ENCODE data around the gene PSMG2. TPM values are rescaled to one million over a fixed set of nuclear protein-coding genes. Genes with fewer than 3 reads are reported as not detected.

PSMG2 gene
- total and polyA plus RNA-seq, 4 experiments from 2014 or later = 59.7 to 139 (median 90.6) TPM

DNA sequence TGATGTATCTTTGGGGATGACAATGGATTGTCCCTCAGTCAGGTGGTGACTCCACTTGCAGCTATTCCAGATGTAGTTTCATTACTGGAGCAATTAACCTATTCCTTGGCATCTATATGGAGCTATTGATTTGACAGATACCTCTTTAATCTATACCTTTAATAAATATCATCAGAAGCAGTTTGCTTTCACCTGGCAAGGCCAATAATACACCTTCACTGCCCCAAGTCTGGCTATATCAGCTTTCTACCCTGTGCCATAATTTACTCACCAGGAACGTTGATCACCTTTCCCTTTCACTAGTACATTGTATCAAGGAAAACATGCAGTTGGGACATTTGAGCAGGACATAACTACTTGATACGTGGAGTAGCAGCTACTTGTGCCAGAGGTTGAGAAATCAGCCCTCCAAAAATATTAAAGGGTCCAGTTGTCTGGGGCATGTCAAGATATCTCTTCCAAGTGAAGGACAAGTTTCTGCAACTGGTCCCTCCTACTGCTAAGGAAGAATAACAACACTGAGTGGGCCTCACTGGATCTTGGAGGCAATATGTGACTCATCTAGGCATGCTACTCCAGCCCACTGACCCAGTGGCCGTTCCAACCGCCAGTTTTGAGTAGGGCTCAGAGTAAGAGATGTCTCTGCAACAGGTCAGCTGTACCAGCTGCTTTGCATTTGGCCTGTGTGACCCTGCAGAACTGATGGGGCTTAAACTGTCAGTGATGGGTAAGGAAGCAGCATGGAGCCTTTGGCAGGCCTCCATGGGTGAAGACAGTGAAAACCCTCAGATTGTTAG is 67.0 kb downstream of the PSMG2 start:
- no peak overlapping the region for H3K4me3 ChIP-seq (ENCODE audit: low read length in 2 of 2)
- no peaks in the 10 kb centered on the region for H3K9me3 ChIP-seq (ENCODE audit: control insufficient read depth in 1 of 2, low read length in 2 of 2)
- H3K4me1 ChIP-seq (ENCODE audit: insufficient read depth, low read length) = peaks cover 5% of the 10 kb centered on the region
- intact Hi-C loops (cut with micrococcal nuclease) = no loop called here
- H3K36me3 ChIP-seq (ENCODE audit: insufficient read depth, low read length) = no peaks in the 10 kb centered on the region
- Mint-ChIP-seq H3K4me3 (no peak overlapping the region), H3K36me3 (no peaks in the 10 kb centered on the region), H3K27me3 (no peaks in the 10 kb centered on the region), H3K9me3 (no peaks in the 10 kb centered on the region), H3K4me1 (peaks cover 3 to 16% (median 5%) of the 10 kb centered on the region in 4 donors), H3K27ac (no peak overlapping the region)
- POLR2A ChIA-PET (ENCODE audit: partially characterized antibody) = interaction anchor here (1.0 kb wide), 1 partner anchor 11 kb away, joined by 3 read pairs; no protein-coding TSS in a partner anchor
- no peak for DNase-seq
- CTCF ChIA-PET (ENCODE audit: partially characterized antibody) = no interaction called here
- no peak overlapping the region for H3K27ac ChIP-seq (ENCODE audit: low read depth, low read length)
- H3K27me3 ChIP-seq (ENCODE audit: insufficient read depth, low read length) = no peaks in the 10 kb centered on the region

DNA sequence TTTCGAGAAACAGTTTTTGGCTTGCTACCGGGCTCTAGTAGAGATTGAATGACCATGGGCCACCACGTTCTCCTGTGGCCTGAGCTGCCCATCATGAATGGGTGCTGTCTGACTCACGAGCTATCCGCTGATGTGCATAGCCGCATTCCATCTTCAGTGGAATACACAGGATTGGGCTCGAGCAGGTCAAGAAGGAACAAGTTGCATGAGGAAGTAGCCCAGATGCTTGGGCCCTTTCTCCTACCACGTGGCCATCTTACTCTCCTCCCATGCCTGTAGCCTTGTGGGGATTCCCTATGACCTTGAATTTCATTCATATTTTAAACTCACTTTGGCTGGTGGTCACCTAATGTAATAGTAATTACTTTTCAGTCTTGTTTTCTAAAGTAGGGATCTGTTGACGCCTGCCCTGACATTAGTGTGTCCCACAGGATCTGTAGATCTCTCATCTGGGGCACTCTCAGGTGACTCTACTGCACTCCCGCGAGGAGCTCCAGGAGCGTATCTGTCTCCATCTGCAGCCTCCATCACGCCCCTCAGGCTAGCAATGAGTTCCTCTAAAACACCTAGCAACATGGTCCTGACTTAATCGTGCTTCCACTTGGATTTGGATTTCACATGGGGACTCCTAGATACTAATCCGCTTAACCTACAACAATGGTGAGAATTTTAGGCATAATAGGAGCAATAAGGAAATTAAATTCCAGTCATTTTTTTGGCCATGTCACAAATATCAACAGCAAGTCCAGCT is 67.8 kb downstream of the PSMG2 start:
- H3K27ac Mint-ChIP-seq = no peak overlapping the region
- H3K9me3 Mint-ChIP-seq = no peaks in the 10 kb centered on the region
- DNase-seq = no peak
- Histone ChIP-seq H3K4me3 (ENCODE audit: low read length in 2 of 2) (no peak overlapping the region), H3K4me1 (ENCODE audit: insufficient read depth, low read length) (peaks cover 5% of the 10 kb centered on the region), H3K36me3 (ENCODE audit: insufficient read depth, low read length) (no peaks in the 10 kb centered on the region), H3K27ac (ENCODE audit: low read depth, low read length) (no peak overlapping the region), H3K27me3 (ENCODE audit: insufficient read depth, low read length) (no peaks in the 10 kb centered on the region), H3K9me3 (ENCODE audit: control insufficient read depth in 1 of 2, low read length in 2 of 2) (no peaks in the 10 kb centered on the region)
- peaks cover 3 to 17% (median 8%) of the 10 kb centered on the region in 4 donors for H3K4me1 Mint-ChIP-seq
- intact Hi-C loops (cut with micrococcal nuclease) = no loop called here
- ChIA-PET CTCF (ENCODE audit: partially characterized antibody) (interaction anchor here (0.8 kb wide), 1 partner anchor 164 kb away, joined by 3 read pairs; no protein-coding TSS in a partner anchor), POLR2A (ENCODE audit: partially characterized antibody) (no interaction called here)
- H3K4me3 Mint-ChIP-seq = no peak overlapping the region
- H3K36me3 Mint-ChIP-seq = peaks cover 0 to 3% of the 10 kb centered on the region in 2 donors
- H3K27me3 Mint-ChIP-seq = no peaks in the 10 kb centered on the region

DNA sequence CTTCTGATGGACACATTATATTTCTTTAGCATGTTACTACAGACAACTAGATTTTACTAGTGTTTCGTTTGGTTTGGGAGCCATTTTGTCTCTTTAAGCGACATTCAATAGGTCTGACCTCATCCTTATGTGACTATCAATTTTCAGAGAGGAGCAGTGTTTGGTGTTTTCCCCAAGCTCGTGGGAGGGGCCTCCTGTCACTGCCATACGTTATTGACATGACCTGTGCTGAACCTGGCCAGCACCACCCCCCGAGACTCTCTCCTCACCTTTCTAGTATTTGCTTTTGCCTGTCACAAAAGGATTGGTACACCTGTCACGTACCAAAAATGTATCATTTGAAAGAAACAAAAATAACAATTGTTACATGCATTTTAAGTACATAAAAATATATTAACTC is 69.3 kb downstream of the PSMG2 start:
- peak overlapping the region in 1 of 8 donors; percentile 11 for H3K4me3 Mint-ChIP-seq
- CTCF ChIA-PET (ENCODE audit: partially characterized antibody) = no interaction called here
- DNase-seq = no peak

DNA sequence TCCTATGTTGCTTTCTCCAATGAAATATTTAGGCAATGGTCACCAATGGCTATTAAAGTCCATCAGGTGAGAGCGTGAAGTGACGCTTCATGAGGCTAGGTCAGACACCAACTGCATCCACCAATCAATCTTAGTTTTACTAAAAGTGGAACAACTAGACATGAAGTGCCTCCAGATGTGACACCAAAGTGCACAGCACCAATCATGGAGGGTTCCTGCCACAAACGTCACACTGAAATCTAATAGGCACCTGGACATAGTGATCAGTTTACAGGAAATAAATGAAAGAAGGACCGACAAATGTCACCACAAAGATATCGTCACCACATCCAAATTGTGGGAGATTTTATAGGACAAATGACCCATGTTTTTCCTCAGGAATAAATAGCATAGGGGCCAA is 70.5 kb downstream of the PSMG2 start:
- POLR2A ChIA-PET (ENCODE audit: partially characterized antibody) = no interaction called here
- peaks cover 5% of the 10 kb centered on the region for H3K4me1 ChIP-seq (ENCODE audit: insufficient read depth, low read length)
- CTCF ChIA-PET (ENCODE audit: partially characterized antibody) = no interaction called here
- H3K4me3 Mint-ChIP-seq = peak overlapping the region in 1 of 8 donors; percentile 31
- H3K9me3 Mint-ChIP-seq = peaks cover 0 to 7% (median 3%) of the 10 kb centered on the region in 8 donors
- peaks cover 0 to 6% of the 10 kb centered on the region in 2 donors for H3K36me3 Mint-ChIP-seq
- no peaks in the 10 kb centered on the region for H3K9me3 ChIP-seq (ENCODE audit: control insufficient read depth in 1 of 2, low read length in 2 of 2)
- H3K27me3 ChIP-seq (ENCODE audit: insufficient read depth, low read length) = no peaks in the 10 kb centered on the region
- no peaks in the 10 kb centered on the region for H3K27me3 Mint-ChIP-seq
- no peak overlapping the region for H3K27ac Mint-ChIP-seq
- peaks cover 3 to 17% (median 9%) of the 10 kb centered on the region in 4 donors for H3K4me1 Mint-ChIP-seq
- H3K27ac ChIP-seq (ENCODE audit: low read depth, low read length) = no peak overlapping the region
- intact Hi-C loops (cut with micrococcal nuclease) = no loop called here
- H3K36me3 ChIP-seq (ENCODE audit: insufficient read depth, low read length) = no peaks in the 10 kb centered on the region
- no peak for DNase-seq
- H3K4me3 ChIP-seq (ENCODE audit: low read length in 2 of 2) = no peak overlapping the region

More for the DNA sequence above, 69.3 kb downstream of the PSMG2 start:
- intact Hi-C loops (cut with micrococcal nuclease) = no loop called here
- Histone ChIP-seq H3K36me3 (ENCODE audit: insufficient read depth, low read length) (no peaks in the 10 kb centered on the region), H3K4me3 (ENCODE audit: low read length in 2 of 2) (no peak overlapping the region), H3K9me3 (ENCODE audit: control insufficient read depth in 1 of 2, low read length in 2 of 2) (no peaks in the 10 kb centered on the region), H3K4me1 (ENCODE audit: insufficient read depth, low read length) (peaks cover 5% of the 10 kb centered on the region), H3K27ac (ENCODE audit: low read depth, low read length) (no peak overlapping the region), H3K27me3 (ENCODE audit: insufficient read depth, low read length) (no peaks in the 10 kb centered on the region)
- peaks cover 0 to 7% (median 3%) of the 10 kb centered on the region in 8 donors for H3K9me3 Mint-ChIP-seq
- H3K27me3 Mint-ChIP-seq = no peaks in the 10 kb centered on the region
- H3K36me3 Mint-ChIP-seq = peaks cover 0 to 6% of the 10 kb centered on the region in 2 donors
- POLR2A ChIA-PET (ENCODE audit: partially characterized antibody) = no interaction called here
- H3K4me1 Mint-ChIP-seq = peaks cover 3 to 17% (median 9%) of the 10 kb centered on the region in 4 donors
- H3K27ac Mint-ChIP-seq = no peak overlapping the region

DNA sequence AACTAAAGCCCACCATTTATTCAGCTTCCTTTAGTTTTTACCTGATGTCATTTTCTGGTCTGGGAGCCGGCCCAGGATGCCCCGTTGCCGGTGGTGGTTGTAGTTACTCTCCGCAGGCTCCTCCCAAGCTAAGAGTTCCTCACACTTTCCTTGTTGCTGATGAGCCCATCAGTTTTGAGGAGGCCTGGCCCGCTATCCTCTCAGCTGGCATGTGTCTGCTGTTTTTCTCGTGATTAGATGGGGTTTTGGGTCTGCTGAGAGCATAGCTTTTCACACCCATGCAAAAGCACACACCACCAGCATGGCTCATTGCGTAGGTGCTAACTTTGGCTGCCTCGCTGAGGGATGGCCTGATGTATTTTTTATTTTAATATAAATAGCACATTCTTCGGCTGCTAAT is 72.1 kb downstream of the PSMG2 start:
- Mint-ChIP-seq H3K4me1 (peaks cover 3 to 17% (median 10%) of the 10 kb centered on the region in 4 donors), H3K4me3 (peak overlapping the region; percentile 86 to 93 (median 90)), H3K27me3 (no peaks in the 10 kb centered on the region), H3K27ac (peak overlapping the region; percentile 15 to 96 (median 85)), H3K9me3 (peaks cover 2 to 9% (median 3%) of the 10 kb centered on the region in 8 donors), H3K36me3 (peaks cover 0 to 6% of the 10 kb centered on the region in 2 donors)
- no peaks in the 10 kb centered on the region for H3K27me3 ChIP-seq (ENCODE audit: insufficient read depth, low read length)
- H3K9me3 ChIP-seq (ENCODE audit: control insufficient read depth in 1 of 2, low read length in 2 of 2) = no peaks in the 10 kb centered on the region
- H3K4me1 ChIP-seq (ENCODE audit: insufficient read depth, low read length) = peaks cover 5% of the 10 kb centered on the region
- peak in 1 of 5 donors; percentile 5 for DNase-seq
- POLR2A ChIA-PET (ENCODE audit: partially characterized antibody) = interaction anchor here (1.0 to 3.7 kb wide), 9 partner anchors 64 to 216 kb away, joined by 3 to 36 read pairs (median 5); partner anchors contain the start of genes CEP192, PTPN2 and SEH1L
- intact Hi-C loops (cut with micrococcal nuclease) = loop anchor here (2.0 kb wide), 1 partner anchor 110 kb away; the partner anchor contains the start of gene PTPN2
- H3K36me3 ChIP-seq (ENCODE audit: insufficient read depth, low read length) = no peaks in the 10 kb centered on the region
- peak overlapping the region; percentile 11 to 73 for H3K4me3 ChIP-seq (ENCODE audit: low read length in 2 of 2)
- CTCF ChIA-PET (ENCODE audit: partially characterized antibody) = interaction anchor here (0.9 to 2.7 kb wide), 3 partner anchors 58 to 159 kb away, joined by 3 to 13 read pairs (median 6); no protein-coding TSS in a partner anchor
- H3K27ac ChIP-seq (ENCODE audit: low read depth, low read length) = no peak overlapping the region

Other genes starting within 250 kb of the PSMG2 start
- gene SPIRE1, start 44.9 kb upstream of the PSMG2 start, total RNA-seq = 1 to 10 TPM; 1.7 to 1.8 TPM
- gene SPIRE1, start 44.9 kb upstream of the PSMG2 start, polyA plus RNA-seq = 1 to 10 TPM in 1 of 2 donors, not detected in 1; 3.0 TPM
- gene CEP76, start 319 bp upstream of the PSMG2 start, total RNA-seq = 10 to 100 TPM in 1 of 2 experiments, 1 to 10 TPM in 1; 9.9 to 13.1 TPM
- 1 to 10 TPM; 3.6 to 7.8 TPM for gene CEP76, start 319 bp upstream of the PSMG2 start, polyA plus RNA-seq
- gene PTPN2, start 181.2 kb downstream of the PSMG2 start, total RNA-seq = 10 to 100 TPM; 65.5 to 69.2 TPM
- 10 to 100 TPM; 80.0 to 98.2 TPM for gene PTPN2, start 181.2 kb downstream of the PSMG2 start, polyA plus RNA-seq
- 10 to 100 TPM; 28.9 to 31.3 TPM for gene SEH1L, start 245.0 kb downstream of the PSMG2 start, total RNA-seq
- gene SEH1L, start 245.0 kb downstream of the PSMG2 start, polyA plus RNA-seq = 10 to 100 TPM; 27.6 to 29.8 TPM